ENCODE measurements around the gene GUCY1A2.

GRCh38 chr11:106728379-106728778, 289.9 kb downstream of the GUCY1A2 start:
- TF ChIP-seq CTCF (IDR thresholded peaks at IDR 0.05) (no peak), POLR2A (IDR thresholded peaks at IDR 0.05) (no peak)

Measured in body of pancreas (tissue), 4 donors.